Measurements from ENCODE around the gene KCNH6. TPM values are rescaled to one million over a fixed set of nuclear protein-coding genes. Genes with fewer than 3 reads are reported as not detected.

The KCNH6 gene
- total RNA-seq, 1 experiment from 2014 or later = not detected

GRCh38 chr17:63564562-63564961 lies 41.4 kb downstream of the KCNH6 start:
- TF ChIP-seq CTCF (IDR thresholded peaks at IDR 0.05; ENCODE audit: insufficient read depth in 1 of 2, low read depth in 1 of 2, low read length in 1 of 2, severe bottlenecking in 1 of 2, unreplicated experiment in 1 of 2) = no peak
- Histone ChIP-seq H3K4me1 (no peaks in the 10 kb centered on the region), H3K9me3 (no peaks in the 10 kb centered on the region), H3K27me3 (replicated peaks; ENCODE audit: control insufficient read depth, insufficient read depth, low read length) (no peaks in the 10 kb centered on the region), H3K4me3 (ENCODE audit: low read depth, low read length) (no peak overlapping the region), H3K36me3 (ENCODE audit: control insufficient read depth, insufficient read depth, low read length) (no peaks in the 10 kb centered on the region)
- Mint-ChIP-seq H3K9me3 (ENCODE audit: unreplicated experiment) (no peaks in the 10 kb centered on the region), H3K4me1 (ENCODE audit: low read depth, unreplicated experiment) (no peaks in the 10 kb centered on the region), H3K27me3 (ENCODE audit: insufficient read depth, unreplicated experiment) (no peaks in the 10 kb centered on the region), H3K27ac (ENCODE audit: unreplicated experiment) (no peak overlapping the region), H3K4me3 (ENCODE audit: unreplicated experiment) (no peak overlapping the region), H3K36me3 (ENCODE audit: insufficient read depth, unreplicated experiment) (no peaks in the 10 kb centered on the region)
- no peak for DNase-seq
- ChIA-PET POLR2A (no interaction called here), CTCF (interaction anchor here (0.9 kb wide), 1 partner anchor 14 kb away, joined by 3 read pairs; no protein-coding TSS in a partner anchor)
- intact Hi-C loops (cut with micrococcal nuclease; ENCODE audit: unreplicated experiment) = no loop called here
- no TSS peak for BruUV-seq (replicated peaks)

GRCh38 chr17:63567229-63567628 lies 44.1 kb downstream of the KCNH6 start:
- H3K36me3 Mint-ChIP-seq (ENCODE audit: insufficient read depth, unreplicated experiment) = no peaks in the 10 kb centered on the region

GRCh38 chr17:63568563-63568962 lies 45.4 kb downstream of the KCNH6 start:
- Mint-ChIP-seq H3K4me1 (ENCODE audit: low read depth, unreplicated experiment) (no peaks in the 10 kb centered on the region), H3K27ac (ENCODE audit: unreplicated experiment) (no peak overlapping the region), H3K9me3 (ENCODE audit: unreplicated experiment) (no peaks in the 10 kb centered on the region), H3K4me3 (ENCODE audit: unreplicated experiment) (no peak overlapping the region), H3K36me3 (ENCODE audit: insufficient read depth, unreplicated experiment) (no peaks in the 10 kb centered on the region), H3K27me3 (ENCODE audit: insufficient read depth, unreplicated experiment) (no peaks in the 10 kb centered on the region)
- Histone ChIP-seq H3K4me1 (no peaks in the 10 kb centered on the region), H3K4me3 (ENCODE audit: low read depth, low read length) (no peak overlapping the region), H3K9me3 (no peaks in the 10 kb centered on the region), H3K27me3 (replicated peaks; ENCODE audit: control insufficient read depth, insufficient read depth, low read length) (no peaks in the 10 kb centered on the region), H3K36me3 (ENCODE audit: control insufficient read depth, insufficient read depth, low read length) (no peaks in the 10 kb centered on the region)
- no TSS peak for BruUV-seq (replicated peaks)
- ChIA-PET POLR2A (no interaction called here), CTCF (no interaction called here)
- TF ChIP-seq CTCF (IDR thresholded peaks at IDR 0.05; ENCODE audit: insufficient read depth in 1 of 2, low read depth in 1 of 2, low read length in 1 of 2, severe bottlenecking in 1 of 2, unreplicated experiment in 1 of 2) = no peak
- DNase-seq = no peak
- intact Hi-C loops (cut with micrococcal nuclease; ENCODE audit: unreplicated experiment) = no loop called here

More at GRCh38 chr17:63567229-63567628, 44.1 kb downstream of the KCNH6 start:
- Mint-ChIP-seq H3K4me3 (ENCODE audit: unreplicated experiment) (no peak overlapping the region), H3K27me3 (ENCODE audit: insufficient read depth, unreplicated experiment) (no peaks in the 10 kb centered on the region), H3K4me1 (ENCODE audit: low read depth, unreplicated experiment) (no peaks in the 10 kb centered on the region), H3K9me3 (ENCODE audit: unreplicated experiment) (no peaks in the 10 kb centered on the region), H3K27ac (ENCODE audit: unreplicated experiment) (no peak overlapping the region)
- Histone ChIP-seq H3K9me3 (no peaks in the 10 kb centered on the region), H3K36me3 (ENCODE audit: control insufficient read depth, insufficient read depth, low read length) (no peaks in the 10 kb centered on the region), H3K4me1 (no peaks in the 10 kb centered on the region), H3K27me3 (replicated peaks; ENCODE audit: control insufficient read depth, insufficient read depth, low read length) (no peaks in the 10 kb centered on the region), H3K4me3 (ENCODE audit: low read depth, low read length) (no peak overlapping the region)
- POLR2A ChIA-PET = no interaction called here
- intact Hi-C loops (cut with micrococcal nuclease; ENCODE audit: unreplicated experiment) = no loop called here
- no peak for TF ChIP-seq CTCF (IDR thresholded peaks at IDR 0.05; ENCODE audit: insufficient read depth in 1 of 2, low read depth in 1 of 2, low read length in 1 of 2, severe bottlenecking in 1 of 2, unreplicated experiment in 1 of 2)
- no TSS peak for BruUV-seq (replicated peaks)
- no peak for DNase-seq
- CTCF ChIA-PET = no interaction called here

All from Caco-2 (cell line).